HG03442 (cell line): ENCODE measurements around the gene FLT3.
"Not testable (repeated sequence)": the region's sequence is repeated elsewhere in the genome, so short reads cannot be mapped to it uniquely, and the experiment has no call there.

Source experiments
- ATAC-seq: cut with Tn5 transposase; IDR thresholded peaks from one replicate; pipeline ENCODE4 v1.9.1; 2021; ENCODE audit warnings: mild to moderate bottlenecking, moderate library complexity; ENCODE audit not compliant: unreplicated experiment

The FLT3 gene

GRCh38 chr13:28046981-28047380 is 53.4 kb downstream of the FLT3 start:
- ATAC-seq: no peak

- no peak for ATAC-seq
Observed at GRCh38 chr13:28045861-28046260, 54.5 kb downstream of the FLT3 start.

GRCh38 chr13:28044608-28045007 is 55.8 kb downstream of the FLT3 start:
- no peak for ATAC-seq

GRCh38 chr13:28043224-28043623 is 57.2 kb downstream of the FLT3 start:
- no peak for ATAC-seq

- ATAC-seq: no peak
Observed at GRCh38 chr13:28041501-28041900, 58.9 kb downstream of the FLT3 start.

GRCh38 chr13:28041031-28041461 is 59.3 kb downstream of the FLT3 start:
- no peak for ATAC-seq

GRCh38 chr13:28037399-28037798 is 63.0 kb downstream of the FLT3 start:
- ATAC-seq: no peak

GRCh38 chr13:28035146-28035782 is 65.1 kb downstream of the FLT3 start:
- no peak for ATAC-seq

- no peak for ATAC-seq
Observed at GRCh38 chr13:28033894-28034655, 66.3 kb downstream of the FLT3 start.

- ATAC-seq: not testable (repeated sequence)
Observed at GRCh38 chr13:28032438-28032837, 67.9 kb downstream of the FLT3 start.

GRCh38 chr13:28031896-28032288 is 68.5 kb downstream of the FLT3 start:
- no peak for ATAC-seq

GRCh38 chr13:28031220-28031895 is 69.0 kb downstream of the FLT3 start:
- no peak for ATAC-seq

GRCh38 chr13:28027607-28028364 is 72.6 kb downstream of the FLT3 start:
- no peak for ATAC-seq

GRCh38 chr13:28027071-28027470 is 73.3 kb downstream of the FLT3 start:
- no peak for ATAC-seq

- no peak for ATAC-seq
Observed at GRCh38 chr13:28026508-28026907, 73.9 kb downstream of the FLT3 start.

- no peak for ATAC-seq
Observed at GRCh38 chr13:28022848-28023518, 77.4 kb downstream of the FLT3 start.

- no peak for ATAC-seq
Observed at GRCh38 chr13:28014301-28014700, 86.1 kb downstream of the FLT3 start.

GRCh38 chr13:28013482-28013881 is 86.9 kb downstream of the FLT3 start:
- ATAC-seq: no peak

GRCh38 chr13:28012896-28013295 is 87.5 kb downstream of the FLT3 start:
- ATAC-seq: peak; percentile 84

- no peak for ATAC-seq
Observed at GRCh38 chr13:28012383-28012782, 88.0 kb downstream of the FLT3 start.

- ATAC-seq: no peak
Observed at GRCh38 chr13:28010046-28010445, 90.3 kb downstream of the FLT3 start.
